Stimulated activated CD8-positive, alpha-beta memory T cell treated with anti-CD3 and anti-CD28 coated beads, Interleukin-7, amount 100 ng/mL, for 1 hour (primary cell): ENCODE results near the gene FSCN2.

Experiments used
- DNase-seq, 2 donors: peaks; one replicate each; pipeline ENCODE4 v3.0.0-alpha.2; 2020; ENCODE audit warnings: low read depth in 2 of 2

The FSCN2 gene

DNA sequence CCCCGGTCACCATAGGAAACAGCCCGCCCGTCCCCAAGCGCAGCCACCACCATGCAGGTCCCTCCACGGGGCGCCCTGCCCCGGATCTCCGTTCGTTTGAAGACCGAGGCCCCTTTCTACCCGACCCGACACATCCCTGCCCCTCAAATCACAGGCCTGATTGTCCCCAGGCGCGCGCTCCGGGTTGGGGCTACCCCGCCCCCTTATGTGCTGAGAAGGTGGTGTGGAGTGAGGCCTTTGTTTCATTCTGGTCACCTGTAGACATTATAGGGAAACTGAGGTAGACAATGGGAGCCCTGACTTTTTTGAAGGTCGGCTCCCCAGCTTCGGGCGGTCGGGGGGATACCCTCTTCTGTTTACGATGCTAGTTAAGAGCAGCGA, 14.8 kb upstream of the FSCN2 start:
- DNase-seq: no peak

DNA sequence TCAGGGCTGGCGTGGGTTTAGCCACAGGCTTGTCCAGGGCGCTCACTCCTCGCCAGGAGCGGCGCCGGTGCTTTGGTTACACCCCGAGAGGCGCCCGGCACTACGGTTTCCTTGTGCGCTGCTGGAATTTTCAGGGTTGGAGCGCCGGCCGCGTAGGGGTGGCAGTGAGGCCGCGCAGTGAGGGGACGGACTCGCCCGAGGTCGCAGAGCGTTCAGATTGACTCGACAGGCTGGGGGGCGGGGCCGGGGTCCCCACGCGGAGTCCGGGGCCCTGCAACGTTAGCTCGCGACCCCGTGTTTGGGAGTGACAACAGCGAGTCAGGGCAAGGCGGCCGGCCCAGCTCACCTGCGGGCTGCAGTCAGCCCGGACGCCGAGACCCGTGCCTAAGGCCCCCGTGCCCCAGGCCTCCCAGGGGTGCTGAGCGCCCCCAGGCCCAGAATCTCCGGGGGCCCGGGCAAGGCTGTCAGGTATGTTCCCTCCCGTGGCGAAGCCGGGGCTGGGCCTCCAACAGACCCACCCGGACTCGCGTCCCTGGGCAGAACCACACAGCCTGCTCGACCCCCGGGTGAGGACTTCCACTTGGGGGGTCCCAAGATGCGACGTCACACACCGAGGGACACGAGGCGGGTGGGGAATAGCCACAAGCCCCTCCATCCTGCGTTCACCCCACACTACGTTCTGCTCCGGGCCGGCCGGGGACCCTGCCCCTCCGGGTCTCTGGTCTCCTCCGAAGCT, 14.3 kb upstream of the FSCN2 start:
- no peak for DNase-seq

DNA sequence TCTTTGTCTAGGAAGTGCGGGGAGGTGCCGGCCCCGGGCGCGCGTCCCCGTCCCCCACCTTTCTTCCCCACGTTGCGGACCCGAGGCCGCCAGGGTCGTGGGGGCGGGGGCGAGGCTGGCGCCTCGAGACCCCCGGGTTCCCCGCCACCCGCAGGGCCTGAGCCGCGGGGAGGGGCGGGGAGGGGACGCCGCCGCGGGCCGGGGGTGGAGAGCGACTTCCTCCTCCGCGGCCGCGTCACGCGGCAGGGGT, 13.8 kb upstream of the FSCN2 start:
- no peak for DNase-seq

DNA sequence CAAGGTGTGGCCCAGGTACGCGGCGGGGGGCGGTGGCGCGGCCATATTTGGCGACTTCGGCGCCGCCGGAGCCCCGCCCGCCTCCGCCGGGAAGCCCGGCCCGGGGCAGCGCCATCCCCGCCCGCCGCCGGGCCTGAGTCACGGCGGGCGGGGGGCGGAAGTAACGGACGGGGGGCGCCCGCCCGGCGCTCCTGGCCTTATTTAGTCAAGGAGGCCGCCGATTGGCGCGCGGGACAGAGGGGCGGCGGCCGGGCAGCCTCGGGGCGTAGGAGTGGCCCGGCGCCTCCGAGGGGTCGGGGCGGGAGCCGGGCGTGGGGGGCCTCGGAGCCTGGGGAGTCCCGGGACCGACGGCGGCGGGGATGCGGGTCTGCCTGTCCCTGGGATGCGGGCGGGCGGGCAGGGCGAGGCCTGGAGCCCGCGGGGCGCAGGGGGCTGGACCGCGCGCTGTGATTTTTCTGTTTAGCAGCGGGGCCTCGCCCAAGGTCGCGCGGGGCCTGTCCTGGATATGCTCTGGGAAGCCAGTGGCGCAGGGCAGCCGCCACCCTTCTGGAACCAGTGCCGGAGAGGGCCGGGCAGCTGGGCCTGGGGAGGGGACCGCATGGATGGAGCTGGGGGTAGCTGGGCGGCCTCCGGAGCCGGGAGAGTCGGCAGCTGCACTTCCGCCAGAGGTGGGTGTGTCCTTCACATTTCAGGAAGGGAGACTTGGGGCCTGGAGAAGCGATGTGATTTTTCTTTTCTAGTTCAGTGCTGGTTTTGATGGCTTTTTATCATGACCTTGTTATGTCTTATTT, 13.2 kb upstream of the FSCN2 start:
- DNase-seq: no peak

DNA sequence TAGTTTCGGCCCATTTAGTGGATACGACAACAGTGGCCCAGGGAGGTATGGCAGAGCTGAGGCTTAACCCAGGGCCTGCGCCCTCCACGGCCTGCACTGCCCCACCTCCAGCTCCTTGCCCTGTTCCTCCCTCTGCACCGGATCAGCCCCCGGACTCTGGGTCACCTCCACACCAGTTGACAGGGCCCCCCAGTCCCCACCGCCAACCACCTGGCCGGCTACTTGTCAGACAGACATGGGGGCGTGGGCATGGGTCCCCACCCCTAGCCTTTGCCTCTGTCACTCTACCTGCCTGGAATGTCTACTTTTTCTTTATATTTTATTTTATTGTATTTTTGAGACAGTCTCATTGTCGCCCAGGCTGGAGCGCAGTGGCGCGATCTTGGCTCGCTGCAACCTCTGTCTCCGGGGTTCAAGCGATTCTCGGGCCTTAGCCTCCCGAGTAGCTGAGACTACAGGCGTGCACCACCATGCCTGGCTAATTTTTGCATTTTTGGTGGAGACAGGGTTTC, 12.6 kb upstream of the FSCN2 start:
- no peak for DNase-seq

DNA sequence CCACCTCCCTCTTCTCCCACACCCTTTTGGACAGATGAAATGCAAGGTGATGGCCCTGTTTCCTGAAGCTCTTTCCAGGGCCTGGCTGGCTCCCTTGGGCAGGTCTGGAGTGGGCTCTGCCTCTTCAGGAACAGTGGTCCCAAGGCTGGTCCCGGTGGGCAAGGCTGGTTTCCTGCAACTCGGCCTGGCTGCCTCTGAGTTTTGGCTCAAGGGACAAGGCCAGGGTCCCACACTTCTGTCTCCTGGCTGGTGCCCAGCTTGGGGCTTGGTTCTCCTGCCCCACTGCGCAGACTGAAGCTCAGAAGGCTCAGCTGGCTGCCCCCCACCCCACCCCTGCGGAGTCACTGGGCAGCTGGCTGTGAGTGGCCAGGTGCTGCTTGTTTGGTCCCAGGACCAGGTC, 11.7 kb upstream of the FSCN2 start:
- DNase-seq: no peak

DNA sequence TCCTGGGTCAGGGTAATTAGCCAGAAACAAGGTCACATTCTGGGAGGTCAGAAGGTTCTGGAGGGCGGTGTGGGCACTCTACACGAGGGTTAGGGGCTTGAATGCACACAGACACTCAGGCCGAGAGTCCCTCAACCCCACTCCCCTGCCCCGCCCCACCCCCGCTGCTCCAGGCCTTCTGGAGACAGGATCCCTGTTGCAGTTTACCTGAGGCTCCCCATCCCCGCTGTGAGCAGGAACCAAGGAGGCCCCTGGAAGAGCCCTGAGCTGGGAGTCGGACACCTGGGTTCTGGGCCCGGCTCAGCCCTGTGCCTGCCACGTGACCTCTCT, 11.2 kb upstream of the FSCN2 start:
- DNase-seq: no peak

DNA sequence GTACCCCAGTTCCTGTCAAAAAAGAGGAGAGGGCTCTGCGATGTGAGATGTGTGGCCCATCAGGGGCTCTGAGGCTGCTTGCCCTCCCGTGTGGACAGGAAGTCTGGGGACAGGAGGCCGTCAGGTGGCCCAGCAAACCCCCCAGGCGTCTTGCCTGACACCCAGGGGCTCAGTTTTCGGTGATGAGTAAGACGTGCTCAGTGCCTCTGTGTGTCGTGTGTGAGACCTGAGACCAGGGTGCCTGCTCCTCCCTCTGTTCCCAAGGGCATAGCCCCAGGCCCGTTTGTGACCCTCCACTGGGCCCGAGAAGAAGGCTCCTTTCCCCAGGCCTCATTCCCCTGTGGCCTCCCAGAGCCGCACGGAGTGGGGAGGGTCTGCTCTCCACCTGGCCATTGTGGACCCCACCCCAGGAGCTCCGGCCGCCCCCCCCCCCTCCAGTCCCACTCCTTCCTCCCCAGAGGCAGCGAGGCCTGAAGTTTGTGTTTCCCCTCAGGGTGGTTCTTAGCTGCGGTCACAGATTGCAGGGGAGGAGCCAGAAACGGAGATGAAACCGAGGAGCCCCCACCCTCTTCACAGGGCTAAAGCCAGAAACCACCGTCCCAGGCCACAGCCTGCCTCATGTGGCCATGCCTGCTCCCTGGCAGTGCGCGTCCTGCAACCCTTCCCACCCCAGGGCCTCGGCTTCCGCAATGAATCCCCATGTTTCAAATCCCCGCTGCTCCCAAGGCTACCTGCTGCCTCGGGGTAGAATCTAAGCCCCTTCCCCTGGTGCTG, 10.7 kb upstream of the FSCN2 start:
- DNase-seq: no peak

DNA sequence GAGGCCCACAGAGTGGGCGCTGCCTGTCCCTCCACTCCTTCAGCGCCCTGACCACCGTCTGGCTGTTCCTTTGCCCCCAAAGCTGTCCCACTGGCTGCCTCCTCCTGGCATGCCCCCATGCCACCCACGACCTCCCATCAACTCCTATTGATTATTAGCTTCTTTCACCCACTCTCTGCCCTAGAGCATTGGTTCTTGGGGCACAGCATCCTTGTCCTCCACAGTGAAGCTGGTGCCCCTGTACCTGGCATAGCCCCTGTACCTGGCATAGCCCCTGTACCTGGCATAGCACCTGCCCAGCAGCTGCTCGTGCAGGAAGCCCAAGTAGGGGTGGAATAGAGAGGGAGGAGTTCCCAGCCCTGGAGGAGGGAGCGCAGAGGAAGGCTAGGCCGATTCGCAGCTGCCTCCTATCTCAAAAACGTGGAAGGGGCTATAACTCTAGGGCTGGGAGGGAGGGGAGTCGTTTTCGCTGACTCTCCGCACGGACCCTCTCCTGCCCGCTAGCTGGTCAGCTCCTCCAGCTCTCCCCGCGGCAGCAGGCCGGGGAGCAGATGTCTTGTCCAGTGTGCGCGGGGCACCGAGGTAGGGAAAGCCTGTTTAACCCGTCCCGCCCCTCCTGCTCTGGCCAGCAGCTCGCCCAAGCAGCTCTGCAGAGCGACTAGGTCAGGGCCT, 9.9 kb upstream of the FSCN2 start:
- DNase-seq: no peak

DNA sequence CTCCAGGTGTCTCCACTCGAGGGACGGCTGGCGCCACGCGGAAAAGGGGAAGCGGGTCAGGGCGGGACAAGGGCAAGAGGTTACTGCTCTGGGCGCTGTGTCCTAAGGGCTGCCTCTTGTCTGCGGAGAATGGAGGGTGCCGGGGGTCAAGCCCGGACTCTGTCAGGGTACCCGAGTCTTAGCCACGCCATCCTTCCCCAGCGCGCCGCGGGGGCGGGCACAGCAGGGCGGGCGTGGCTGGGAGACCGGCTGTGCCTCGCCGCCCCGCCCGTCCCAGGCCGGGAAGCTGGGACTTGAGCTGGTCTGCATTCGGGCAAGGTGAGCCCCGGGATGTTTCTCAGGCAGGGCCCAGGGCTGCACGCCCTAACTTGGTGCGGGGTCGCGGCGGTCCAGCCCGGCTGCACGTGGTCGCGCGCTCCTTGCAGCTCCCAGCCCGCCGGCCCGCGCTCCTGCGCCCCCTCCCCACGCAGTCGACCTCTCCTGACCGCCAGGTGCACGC, 9.3 kb upstream of the FSCN2 start:
- no peak for DNase-seq

DNA sequence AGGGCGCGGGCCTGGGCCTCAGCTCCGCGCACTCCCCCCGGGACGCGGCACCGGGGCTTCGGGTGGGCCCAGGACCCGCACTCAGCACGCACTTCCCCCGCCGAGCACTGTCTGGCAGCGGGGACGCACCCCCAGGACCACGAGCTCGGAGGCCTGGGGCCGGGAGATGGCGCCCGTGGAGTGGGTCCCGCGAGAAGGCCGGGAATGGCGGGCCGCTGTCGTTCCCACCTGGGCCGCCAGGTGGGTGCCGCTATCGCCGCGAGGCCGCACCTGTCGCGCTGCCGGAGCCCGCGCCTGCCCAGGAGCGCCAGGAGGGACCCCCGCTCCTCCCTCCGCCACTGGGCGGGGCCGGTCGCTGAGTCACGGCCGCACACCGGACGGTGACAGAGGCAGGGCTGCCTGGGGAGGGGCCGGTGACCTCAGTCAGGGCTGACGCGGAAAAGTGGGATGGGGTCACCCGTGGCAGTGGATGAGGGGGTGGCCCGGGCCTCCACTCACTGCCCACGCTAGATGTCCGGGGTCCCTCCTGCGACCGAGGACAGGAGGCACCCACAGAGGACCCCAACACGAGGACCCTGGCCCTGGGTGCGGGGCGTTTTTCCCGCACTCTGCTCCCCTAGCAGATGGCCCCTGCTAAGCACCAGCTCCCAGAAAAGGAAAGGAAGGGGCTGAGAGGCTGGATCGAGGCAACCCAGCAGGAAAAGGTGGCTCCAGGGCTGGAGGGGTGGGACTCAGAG, 8.7 kb upstream of the FSCN2 start:
- DNase-seq: no peak

DNA sequence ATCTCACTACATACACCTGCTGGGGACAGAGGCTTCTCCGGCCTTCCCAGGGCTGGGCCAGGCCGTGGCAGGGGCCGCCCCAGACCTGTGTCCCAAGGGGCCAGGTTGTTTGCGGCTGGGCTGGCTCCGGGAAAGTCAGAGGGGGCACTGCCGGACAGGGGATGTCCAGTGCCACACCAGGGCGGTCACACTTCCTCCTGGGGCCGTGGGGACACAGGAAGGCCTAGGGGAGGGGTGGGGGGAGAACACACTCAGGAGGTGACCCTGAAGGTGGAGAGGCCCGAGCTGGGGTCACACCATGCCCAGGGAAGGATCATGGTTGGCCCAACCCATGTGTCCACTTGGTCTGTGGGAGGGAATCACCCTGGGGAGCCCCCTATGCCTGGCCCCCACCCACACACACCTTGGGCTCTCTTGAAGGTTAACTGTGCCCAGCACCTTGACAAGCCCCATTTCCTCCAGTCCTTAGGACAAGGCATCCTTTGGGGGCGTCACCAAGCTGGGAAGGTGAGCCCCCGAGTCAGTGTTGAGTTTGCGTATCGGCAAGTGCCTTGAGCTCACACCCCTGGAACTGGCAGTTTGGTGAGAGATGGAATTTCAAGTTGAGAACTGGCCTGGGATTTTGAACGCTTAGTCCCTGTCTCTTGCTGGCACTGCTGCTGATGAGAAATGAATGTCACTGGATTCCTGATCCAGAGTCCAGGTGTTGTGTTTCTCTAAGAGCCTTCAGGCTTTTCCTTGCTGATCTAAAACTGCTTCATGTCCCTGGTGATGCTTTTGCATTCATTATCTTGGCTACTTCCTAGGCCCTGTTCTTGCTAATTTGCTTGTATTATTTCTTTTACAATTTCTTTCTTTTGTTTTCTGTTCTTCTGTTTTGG, 7.9 kb upstream of the FSCN2 start:
- DNase-seq: no peak

DNA sequence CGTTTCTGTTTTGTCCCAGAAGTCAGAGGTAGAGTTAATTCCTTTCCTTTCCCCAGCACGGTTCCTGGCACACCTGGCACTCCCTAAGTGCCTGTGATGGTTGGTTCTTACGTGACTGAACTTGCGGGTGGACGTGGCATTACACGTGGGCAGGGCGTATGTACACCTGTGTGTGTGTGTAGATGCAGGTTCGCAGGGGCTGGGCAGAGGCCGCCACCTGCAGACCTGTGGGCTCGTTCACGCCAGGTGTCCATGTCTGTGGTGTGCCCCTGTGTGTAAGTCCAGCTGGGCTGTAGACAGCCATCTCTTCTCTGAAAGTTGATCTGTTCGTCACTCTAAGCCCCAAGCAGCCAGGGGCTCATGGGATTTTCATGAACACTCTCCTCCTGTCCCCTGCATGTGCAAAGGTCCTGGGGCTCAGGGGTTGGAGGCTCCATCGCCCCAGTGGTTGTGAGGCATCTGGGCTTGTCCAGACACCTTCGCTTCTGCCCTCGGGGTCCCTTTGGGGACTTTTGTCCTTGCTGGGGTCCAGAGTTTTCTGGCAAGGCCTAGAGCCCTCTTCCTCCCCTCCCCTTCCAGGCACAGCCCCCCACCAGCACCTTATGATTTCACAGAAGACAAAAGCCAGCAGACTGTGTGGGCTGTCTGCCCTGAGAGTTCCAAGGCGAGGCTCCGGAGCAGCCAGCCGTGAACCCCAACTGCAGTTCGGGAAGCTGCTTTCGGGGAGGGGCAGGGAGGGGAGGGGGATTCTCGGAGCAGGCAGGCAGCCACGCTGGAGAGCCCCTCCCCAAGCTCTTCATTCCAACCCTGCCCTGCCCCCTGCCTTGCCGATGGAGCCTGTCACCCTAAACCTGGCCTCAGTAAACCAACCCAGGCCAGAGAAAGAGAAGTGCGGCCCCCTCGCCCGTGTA, 5.4 kb upstream of the FSCN2 start:
- no peak for DNase-seq

DNA sequence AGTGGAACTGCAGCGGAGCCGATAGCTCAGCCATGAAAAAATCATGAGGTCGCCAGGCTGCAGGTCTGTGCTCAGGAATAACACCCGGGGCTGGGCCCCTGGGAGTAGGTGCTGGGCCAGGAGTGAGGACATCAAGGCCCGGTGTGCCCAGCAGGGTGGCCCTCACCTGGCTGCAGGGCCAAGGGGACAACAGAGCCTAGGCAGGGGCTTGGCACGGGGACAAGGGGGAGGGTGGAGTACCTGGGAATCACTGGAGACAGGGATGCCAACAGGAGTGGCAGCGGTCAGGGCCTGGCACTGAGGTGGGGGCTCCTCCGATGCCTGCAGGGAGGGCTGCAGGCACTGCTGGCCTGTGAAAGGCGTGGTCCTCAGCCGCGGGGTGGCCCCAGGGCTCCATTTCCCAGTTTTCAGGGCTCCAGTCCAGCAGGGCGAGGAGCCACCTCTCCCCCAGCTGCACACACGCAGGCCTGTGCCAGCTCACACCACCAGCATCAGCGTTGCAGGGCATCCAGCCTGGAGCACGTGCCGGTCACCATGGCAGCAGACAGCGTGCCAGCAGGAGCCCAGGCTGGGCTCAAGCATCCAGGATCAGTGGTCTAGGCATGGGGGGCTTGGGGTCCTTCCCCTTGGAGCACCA, 4.7 kb upstream of the FSCN2 start:
- no peak for DNase-seq

DNA sequence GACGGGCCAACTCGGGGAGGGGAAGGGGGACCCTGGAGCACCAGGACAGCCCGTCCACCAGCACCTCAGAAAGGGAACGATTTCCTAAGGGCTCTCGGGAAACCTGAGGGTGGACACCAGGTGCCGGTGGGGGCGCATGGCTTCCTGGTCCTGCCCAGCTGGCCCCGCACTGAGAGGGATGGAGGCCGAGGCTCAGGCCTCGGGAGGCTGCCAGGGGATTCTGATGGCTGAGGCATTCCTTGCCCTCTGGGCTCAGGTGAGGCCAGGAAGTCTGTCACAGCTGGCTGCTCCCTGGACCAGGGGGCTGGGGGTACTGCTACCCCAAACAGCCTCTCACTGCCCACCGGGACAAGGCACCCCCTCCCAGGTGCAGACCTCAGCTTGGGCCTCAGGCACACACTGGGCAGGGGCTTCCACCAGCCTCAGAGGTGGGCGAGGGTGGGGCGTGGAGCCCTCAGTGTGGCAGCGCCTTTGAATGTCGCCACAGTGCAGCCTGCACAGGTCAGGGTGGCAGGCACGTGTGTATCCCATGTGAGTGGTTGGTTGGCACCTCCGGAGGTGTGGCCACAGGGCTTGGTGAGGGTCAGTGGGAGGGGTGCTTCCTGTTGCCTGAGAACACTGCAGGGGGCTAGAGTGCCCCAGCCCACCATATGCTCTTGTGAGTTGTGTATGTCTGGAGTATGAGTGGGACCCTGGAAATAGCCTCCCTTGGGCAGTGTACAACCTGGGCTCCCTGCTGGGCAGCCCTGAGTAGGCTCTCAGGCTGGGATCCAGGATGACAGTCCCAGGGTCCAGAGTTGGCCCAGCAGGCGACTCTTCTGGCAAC, 3.9 kb upstream of the FSCN2 start:
- DNase-seq: no peak

DNA sequence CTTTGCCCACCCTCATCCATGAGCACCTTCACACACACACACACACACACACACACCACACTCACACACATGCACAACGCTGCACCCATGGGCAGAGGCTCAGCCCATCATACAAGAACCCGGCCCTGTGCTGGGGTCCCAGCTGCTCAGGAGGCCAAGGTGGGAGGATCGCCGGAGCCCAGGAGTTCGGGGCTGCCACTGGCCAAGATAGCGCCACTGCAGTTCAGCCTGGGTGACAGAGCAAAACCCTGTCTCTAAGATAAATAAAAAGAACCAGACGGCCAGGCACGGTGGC, 3.4 kb upstream of the FSCN2 start:
- no peak for DNase-seq

DNA sequence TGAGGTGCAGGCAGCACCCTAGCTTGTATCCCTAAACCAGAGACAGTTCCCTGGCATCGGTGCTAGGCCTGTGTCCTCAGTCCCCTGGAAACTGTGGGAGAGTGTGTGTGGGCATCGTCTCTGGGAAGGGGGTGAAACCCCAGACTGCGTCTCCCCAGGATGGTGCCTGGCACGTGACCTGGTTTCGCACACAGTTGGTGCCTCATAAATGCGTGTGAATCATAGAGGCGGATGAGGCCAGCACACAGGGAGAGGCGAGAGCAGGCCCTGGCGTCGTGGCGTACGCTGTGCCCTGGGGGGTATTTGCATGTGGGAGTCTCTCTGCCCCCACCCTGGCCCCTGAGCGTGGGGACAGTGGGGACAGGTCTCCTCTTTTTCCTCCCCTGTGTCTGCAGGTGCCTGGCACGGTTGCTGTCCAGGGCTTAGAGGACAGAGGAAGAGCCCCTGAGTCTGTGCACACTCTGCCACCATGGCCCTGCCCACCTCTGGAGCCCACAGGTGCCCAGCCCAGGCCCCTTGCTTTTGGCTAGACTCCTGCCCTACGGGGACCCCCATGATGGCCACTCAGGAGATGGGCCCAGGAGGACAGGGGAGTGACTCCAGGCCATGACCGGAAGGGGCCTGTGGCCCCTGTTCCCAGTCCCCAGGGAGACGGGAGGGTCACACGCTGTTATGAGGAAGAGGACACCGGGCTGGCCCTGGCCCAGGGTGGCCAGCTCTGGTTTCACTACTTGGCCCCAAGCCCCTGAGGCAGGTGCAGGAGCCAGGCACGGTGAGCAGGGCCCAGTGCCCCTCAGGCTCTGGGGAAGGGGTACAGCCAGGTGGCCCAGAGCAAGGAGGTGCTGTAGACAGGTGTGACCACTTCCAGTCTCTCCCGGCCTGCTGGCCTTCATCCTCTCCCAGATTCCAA, 1.3 kb upstream of the FSCN2 start:
- DNase-seq: no peak

DNA sequence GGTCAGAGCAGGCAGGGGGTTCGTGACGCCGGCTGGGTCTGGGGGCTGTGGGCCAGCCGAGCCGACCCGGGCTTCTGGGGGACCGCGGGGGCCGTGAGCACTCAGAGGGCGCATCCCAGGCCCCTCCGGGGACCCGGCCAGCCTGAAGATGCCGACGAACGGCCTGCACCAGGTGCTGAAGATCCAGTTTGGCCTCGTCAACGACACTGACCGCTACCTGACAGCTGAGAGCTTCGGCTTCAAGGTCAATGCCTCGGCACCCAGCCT, 140 bp downstream of the FSCN2 start:
- DNase-seq: no peak
